GM06990 (cell line): ENCODE measurements around the gene SIGLEC14.
A peak's percentile ranks its signal among the peaks of the same experiment; 100 is the strongest.

ENCODE experiments used
- DNase-seq: peaks from one replicate; pipeline ENCODE4 v3.0.0-alpha.2; 2011; ENCODE audit not compliant: insufficient read length; ENCODE audit errors: extremely low read depth
- H3K27me3 ChIP-seq: replicated peaks from 2 replicates; pipeline ENCODE4 v1.6.0; 2011; ENCODE audit warnings: low read length; ENCODE audit not compliant: control insufficient read depth, insufficient read depth
- H3K36me3 ChIP-seq: 2 replicates; pipeline ENCODE4 v1.5.1; 2011; ENCODE audit warnings: low read length; ENCODE audit not compliant: control insufficient read depth, insufficient read depth
- H3K4me3 ChIP-seq: replicated peaks from 2 replicates; pipeline ENCODE4 v1.5.1; 2011; ENCODE audit warnings: low read depth, mild to moderate bottlenecking, control low read depth, low read length
- TF ChIP-seq, protein P1 (sequence below): IDR thresholded peaks from 2 replicates; pipeline ENCODE4 v1.5.1; 2011; ENCODE audit warnings: low read length, control low read depth, mild to moderate bottlenecking, inconsistent platforms; ENCODE audit not compliant: insufficient read depth, poor library complexity, severe bottlenecking

Gene SIGLEC14

GRCh38 chr19:51692468-51692867, 45.8 kb upstream of the SIGLEC14 start:
- TF ChIP-seq, protein P1, sequence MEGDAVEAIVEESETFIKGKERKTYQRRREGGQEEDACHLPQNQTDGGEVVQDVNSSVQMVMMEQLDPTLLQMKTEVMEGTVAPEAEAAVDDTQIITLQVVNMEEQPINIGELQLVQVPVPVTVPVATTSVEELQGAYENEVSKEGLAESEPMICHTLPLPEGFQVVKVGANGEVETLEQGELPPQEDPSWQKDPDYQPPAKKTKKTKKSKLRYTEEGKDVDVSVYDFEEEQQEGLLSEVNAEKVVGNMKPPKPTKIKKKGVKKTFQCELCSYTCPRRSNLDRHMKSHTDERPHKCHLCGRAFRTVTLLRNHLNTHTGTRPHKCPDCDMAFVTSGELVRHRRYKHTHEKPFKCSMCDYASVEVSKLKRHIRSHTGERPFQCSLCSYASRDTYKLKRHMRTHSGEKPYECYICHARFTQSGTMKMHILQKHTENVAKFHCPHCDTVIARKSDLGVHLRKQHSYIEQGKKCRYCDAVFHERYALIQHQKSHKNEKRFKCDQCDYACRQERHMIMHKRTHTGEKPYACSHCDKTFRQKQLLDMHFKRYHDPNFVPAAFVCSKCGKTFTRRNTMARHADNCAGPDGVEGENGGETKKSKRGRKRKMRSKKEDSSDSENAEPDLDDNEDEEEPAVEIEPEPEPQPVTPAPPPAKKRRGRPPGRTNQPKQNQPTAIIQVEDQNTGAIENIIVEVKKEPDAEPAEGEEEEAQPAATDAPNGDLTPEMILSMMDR = no peak
- DNase-seq = no peak
- no peaks in the 10 kb centered on the region; the same call in none of the 2 replicates for H3K27me3 ChIP-seq
- H3K4me3 ChIP-seq = no peak overlapping the region
- H3K36me3 ChIP-seq = no peaks in the 10 kb centered on the region

- TF ChIP-seq, protein P1 = no peak
- Histone ChIP-seq H3K27me3 (no peaks in the 10 kb centered on the region; the same call in none of the 2 replicates), H3K36me3 (no peaks in the 10 kb centered on the region), H3K4me3 (no peak overlapping the region)
- DNase-seq = no peak
Observed at GRCh38 chr19:51691584-51692428, 45.2 kb upstream of the SIGLEC14 start.

DNA sequence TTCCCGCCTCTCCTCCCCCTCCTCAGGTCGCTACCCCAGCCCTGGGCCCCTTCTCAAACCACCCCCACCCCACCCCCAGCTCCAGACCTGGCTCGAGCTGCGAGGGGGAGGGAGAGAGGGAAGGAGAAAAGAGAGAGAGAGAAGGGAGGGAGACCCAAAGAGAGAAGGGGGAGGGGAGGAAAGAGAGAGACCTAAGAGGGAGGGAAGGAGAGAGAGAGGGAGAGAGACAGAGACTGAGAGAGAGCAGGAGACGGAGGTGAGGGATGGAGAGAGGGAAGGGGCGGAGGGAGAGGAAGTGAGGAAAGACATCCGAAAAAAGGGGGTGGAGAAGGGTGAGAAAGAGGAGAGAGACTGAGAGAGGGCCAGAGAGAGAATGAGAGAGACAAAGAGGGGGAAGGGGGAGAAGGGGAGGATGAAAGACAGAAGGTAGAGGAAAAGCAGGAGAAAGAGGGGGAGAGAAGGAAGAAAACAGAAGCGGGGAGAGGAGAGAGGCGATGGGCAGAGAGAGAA, 44.5 kb upstream of the SIGLEC14 start:
- no peaks in the 10 kb centered on the region for H3K36me3 ChIP-seq
- no peaks in the 10 kb centered on the region; the same call in none of the 2 replicates for H3K27me3 ChIP-seq
- TF ChIP-seq, protein P1 = no peak
- H3K4me3 ChIP-seq = no peak overlapping the region
- no peak for DNase-seq

DNA sequence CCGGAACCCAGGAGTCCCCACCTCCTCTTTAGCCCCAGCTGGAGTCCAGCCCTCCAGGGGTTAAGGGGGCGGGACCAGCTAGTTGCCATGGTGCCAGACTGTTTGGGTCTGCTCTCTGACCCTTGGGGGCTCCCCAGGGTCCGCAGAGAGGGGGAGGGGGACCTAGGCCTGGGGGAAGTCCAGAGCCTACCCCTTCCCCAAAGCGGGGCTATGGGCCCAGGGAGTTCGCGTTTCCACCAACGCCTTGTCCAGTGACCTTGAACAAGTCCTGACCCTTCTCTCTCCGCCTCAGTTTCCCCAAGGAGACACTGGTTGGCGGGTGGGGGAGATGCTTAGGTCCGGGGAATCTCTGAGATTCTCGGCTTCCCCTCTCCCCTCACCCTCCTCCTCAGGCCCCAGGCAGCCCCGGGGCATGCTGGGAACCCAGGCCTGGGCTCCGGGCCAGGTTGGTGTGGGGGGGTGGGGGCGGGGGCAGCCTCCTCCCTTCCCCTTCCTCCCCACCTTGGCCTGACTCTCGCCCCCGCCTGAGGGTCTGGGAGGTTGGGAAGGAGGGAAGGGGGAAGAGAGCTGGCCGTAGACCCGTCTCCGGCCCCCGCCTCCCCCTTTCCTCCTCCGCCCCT, 43.9 kb upstream of the SIGLEC14 start:
- no peaks in the 10 kb centered on the region for H3K36me3 ChIP-seq
- peak overlapping the region; percentile 11; the same call in 1 of the 2 replicates for H3K4me3 ChIP-seq
- DNase-seq = no peak
- TF ChIP-seq, protein P1 = no peak
- no peaks in the 10 kb centered on the region; the same call in none of the 2 replicates for H3K27me3 ChIP-seq

GRCh38 chr19:51689751-51690453, 43.3 kb upstream of the SIGLEC14 start:
- DNase-seq = no peak
- TF ChIP-seq, protein P1 = no peak
- Histone ChIP-seq H3K27me3 (no peaks in the 10 kb centered on the region; the same call in none of the 2 replicates), H3K4me3 (no peak overlapping the region), H3K36me3 (no peaks in the 10 kb centered on the region)
